ENCODE measurements around the gene OLFML1. TPM values are rescaled to one million over a fixed set of nuclear protein-coding genes. Genes with fewer than 3 reads are reported as not detected.

Gene OLFML1
- total and polyA plus RNA-seq, 8 donors, result 28.8 to 63.4 (median 45.3) TPM

DNA sequence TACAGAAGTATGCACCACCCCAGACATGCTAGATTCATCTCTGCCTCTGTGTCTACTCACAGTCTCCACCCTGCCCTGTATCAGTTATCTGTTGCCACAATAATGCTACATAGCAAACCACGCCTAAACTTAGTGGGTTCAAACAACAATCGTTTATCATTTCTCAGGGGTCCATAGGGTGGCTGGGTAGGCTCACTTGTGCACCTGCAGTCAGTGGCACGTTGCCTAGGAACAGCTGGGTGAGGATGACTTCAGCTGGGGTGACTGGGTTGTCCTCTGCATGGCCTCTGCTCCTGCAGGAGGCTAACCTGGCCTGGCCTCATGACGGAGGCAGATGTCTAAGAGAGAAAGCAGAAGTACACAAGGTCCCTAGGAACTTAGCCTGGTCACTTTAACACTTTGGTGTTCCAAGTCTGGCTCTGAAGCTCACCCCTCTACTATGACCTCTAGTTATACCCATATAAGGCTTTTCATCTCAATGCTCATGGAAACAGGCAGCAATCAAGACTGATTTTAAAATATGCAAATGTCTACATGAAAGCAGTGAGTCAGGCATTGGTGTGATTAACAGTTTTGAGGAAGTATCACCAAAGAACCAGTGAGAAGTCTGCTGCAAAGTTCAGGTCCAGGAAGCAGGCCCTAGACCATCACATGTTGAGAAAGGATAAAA is 10.7 kb downstream of the OLFML1 start:
- no peak for TF ChIP-seq CTCF (IDR thresholded peaks at IDR 0.05)
- Histone ChIP-seq H3K4me3 (no peak overlapping the region), H3K27me3 (no peaks in the 10 kb centered on the region), H3K9me3 (no peaks in the 10 kb centered on the region), H3K4me1 (peaks cover 0 to 4% of the 10 kb centered on the region in 2 donors), H3K27ac (peak overlapping the region in 1 of 2 donors; percentile 53), H3K36me3 (no peaks in the 10 kb centered on the region)
- intact Hi-C loops (cut with DNase I), result no loop called here
- DNase-seq, result no peak
- ATAC-seq, result peak; percentile 55

GRCh38 chr11:7498193-7498592 is 12.9 kb downstream of the OLFML1 start:
- Histone ChIP-seq H3K9me3 (no peaks in the 10 kb centered on the region), H3K4me1 (peaks cover 0 to 4% of the 10 kb centered on the region in 2 donors), H3K27me3 (no peaks in the 10 kb centered on the region), H3K27ac (no peak overlapping the region), H3K36me3 (no peaks in the 10 kb centered on the region), H3K4me3 (no peak overlapping the region)
- DNase-seq (no peak), ATAC-seq (no peak)
- intact Hi-C loops (cut with DNase I), result no loop called here
- no peak for TF ChIP-seq CTCF (IDR thresholded peaks at IDR 0.05)

- no peak for TF ChIP-seq CTCF (IDR thresholded peaks at IDR 0.05)
- Histone ChIP-seq H3K9me3 (no peaks in the 10 kb centered on the region), H3K4me1 (peaks cover 0 to 4% of the 10 kb centered on the region in 2 donors), H3K27me3 (no peaks in the 10 kb centered on the region), H3K27ac (no peak overlapping the region), H3K36me3 (no peaks in the 10 kb centered on the region), H3K4me3 (no peak overlapping the region)
- no peak for DNase-seq
- no peak for ATAC-seq
- intact Hi-C loops (cut with DNase I), result no loop called here
Observed at GRCh38 chr11:7499081-7499480, 13.8 kb downstream of the OLFML1 start.

DNA sequence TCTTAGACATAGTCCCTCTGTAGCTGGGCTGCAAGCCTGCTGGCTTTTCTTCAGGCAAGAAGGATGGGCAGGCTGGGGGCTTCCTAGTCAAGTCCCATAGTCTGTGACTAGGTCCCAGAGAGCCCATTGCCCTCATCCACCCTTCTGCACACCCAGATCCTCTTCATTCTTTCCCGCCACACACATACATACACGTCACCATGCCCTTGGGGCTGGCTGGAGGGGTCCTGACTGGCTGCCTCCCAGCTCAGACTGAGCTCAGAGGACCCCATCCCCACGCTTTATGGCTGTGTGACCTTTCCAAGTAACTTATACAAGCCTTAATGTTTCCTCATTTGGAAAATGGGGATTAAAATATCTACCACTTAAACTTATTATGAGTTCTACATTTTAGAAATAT is 14.9 kb downstream of the OLFML1 start:
- H3K36me3 ChIP-seq, result no peaks in the 10 kb centered on the region
- TF ChIP-seq CTCF (IDR thresholded peaks at IDR 0.05), result no peak
- ATAC-seq (no peak), DNase-seq (no peak)
- H3K9me3 ChIP-seq, result no peaks in the 10 kb centered on the region
- H3K27me3 ChIP-seq, result no peaks in the 10 kb centered on the region
- intact Hi-C loops (cut with DNase I), result no loop called here
- H3K27ac ChIP-seq, result no peak overlapping the region
- peaks cover 0 to 4% of the 10 kb centered on the region in 2 donors for H3K4me1 ChIP-seq
- no peak overlapping the region for H3K4me3 ChIP-seq

DNA sequence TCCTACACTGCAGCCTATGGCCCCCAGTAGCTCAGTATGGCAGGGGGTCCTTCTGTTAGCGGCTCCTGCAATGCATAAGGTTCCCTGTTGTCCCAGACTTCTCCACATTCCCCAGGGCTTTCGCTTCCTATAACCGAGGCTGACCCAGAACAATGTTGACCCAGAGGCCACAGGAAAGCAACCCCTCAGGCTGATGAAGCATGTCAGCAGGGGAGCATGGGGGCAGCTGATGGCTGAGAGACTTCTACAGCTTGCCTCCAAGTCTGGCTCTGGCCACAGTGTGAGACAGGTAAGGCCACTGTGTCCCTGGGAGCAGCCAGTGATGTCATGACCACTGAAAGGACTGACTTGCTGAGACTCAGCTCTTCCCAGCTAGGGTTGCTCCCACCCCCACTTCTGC is 15.9 kb downstream of the OLFML1 start:
- DNase-seq (no peak), ATAC-seq (peak; percentile 79)
- Histone ChIP-seq H3K4me1 (peaks cover 0 to under 1% of the 10 kb centered on the region in 2 donors), H3K27me3 (no peaks in the 10 kb centered on the region), H3K36me3 (no peaks in the 10 kb centered on the region), H3K9me3 (no peaks in the 10 kb centered on the region), H3K27ac (no peak overlapping the region), H3K4me3 (no peak overlapping the region)
- intact Hi-C loops (cut with DNase I), result no loop called here
- TF ChIP-seq CTCF (IDR thresholded peaks at IDR 0.05), result no peak

All from left lung (tissue), 10 donors.